A673 (cell line): ENCODE data around the gene ADRB2. TPM values are rescaled to one million over a fixed set of nuclear protein-coding genes. Genes with fewer than 3 reads are reported as not detected.

ENCODE experiments used
- BruUV-seq: library from RNA; stranded (reverse); fragments of 400-500 nt; replicated peaks from 2 replicates; lab custom pipeline; 2021; lab: Mats Ljungman, UMichigan
- CTCF ChIA-PET: fragments of 300-600 bp; sonication (Branson Sonifier 250); formaldehyde crosslinking; loops from one replicate; lab custom pipeline; 2022; ENCODE audit warnings: antibody characterized with exemption; lab: Charles Lee
- POLR2A ChIA-PET: fragments of 300-600 bp; sonication (Branson Sonifier 250); formaldehyde crosslinking; loops from one replicate; lab custom pipeline; 2022; ENCODE audit warnings: antibody characterized with exemption; ENCODE audit not compliant: low non-redundant PET; lab: Charles Lee
- DNase-seq: peaks from one replicate; pipeline ENCODE4 v3.0.0-alpha.2; 2015; ENCODE audit warnings: low spot score
- H3K27ac ChIP-seq: fragments of 200-600 bp; sonication (generic); 2 replicates; pipeline ENCODE4 v1.5.1; 2016; ENCODE audit warnings: mixed run types, low read depth, mild to moderate bottlenecking, mixed read lengths, antibody characterized with exemption, low read length; ENCODE audit not compliant: poor library complexity, severe bottlenecking
- H3K27me3 ChIP-seq: fragments of 200-600 bp; sonication (generic); replicated peaks from 2 replicates; pipeline ENCODE4 v1.6.1; 2017; ENCODE audit warnings: mixed run types, low read depth, mild to moderate bottlenecking, mixed read lengths, antibody characterized with exemption, low read length; ENCODE audit not compliant: insufficient read depth, poor library complexity
- H3K36me3 ChIP-seq: fragments of 200-600 bp; sonication (generic); 2 replicates; pipeline ENCODE4 v1.6.1; 2016; ENCODE audit warnings: mixed run types, mild to moderate bottlenecking, mixed read lengths, antibody characterized with exemption, low read length; ENCODE audit not compliant: insufficient read depth, poor library complexity, severe bottlenecking
- H3K4me1 ChIP-seq: fragments of 200-600 bp; sonication (generic); 2 replicates; pipeline ENCODE4 v1.6.1; 2017; ENCODE audit warnings: mixed run types, mild to moderate bottlenecking, mixed read lengths, antibody characterized with exemption, low read length; ENCODE audit not compliant: insufficient read depth, poor library complexity, severe bottlenecking
- H3K4me3 ChIP-seq: fragments of 200-600 bp; sonication (generic); 2 replicates; pipeline ENCODE4 v1.5.1; 2016; ENCODE audit warnings: low read depth, mixed run types, mild to moderate bottlenecking, mixed read lengths, low read length; ENCODE audit not compliant: poor library complexity, severe bottlenecking
- H3K9me3 ChIP-seq: fragments of 200-600 bp; sonication (generic); 2 replicates; pipeline ENCODE4 v1.6.1; 2016; ENCODE audit warnings: mixed run types, low read depth, mild to moderate bottlenecking, mixed read lengths, antibody characterized with exemption, low read length; ENCODE audit not compliant: poor library complexity, severe bottlenecking
- EZH2 ChIP-seq: fragments of 200-600 bp; sonication (generic); IDR thresholded peaks from 2 replicates; pipeline ENCODE4 v1.6.1; 2017; ENCODE audit warnings: borderline replicate concordance, low read depth, mild to moderate bottlenecking, mixed read lengths, antibody characterized with exemption, low read length; ENCODE audit not compliant: poor library complexity, severe bottlenecking
- intact Hi-C: fragments of 100-400 bp; cut with micrococcal nuclease; formaldehyde crosslinking; loops from one replicate; pipeline ENCODE4 v1.10.0; 2022; ENCODE audit not compliant: unreplicated experiment
- total RNA-seq: library from RNA; stranded (reverse); gene quantifications from 2 replicates; pipeline ENCODE4 v1.2.3, GENCODE V29; 2021
- TF ChIP-seq, protein P1 (sequence below): fragments of 300-800, 200-600 bp; sonication (generic); conservative IDR thresholded peaks from 2 replicates; pipeline ENCODE4 v1.5.1; 2017; ENCODE audit warnings: low read depth, mild to moderate bottlenecking, antibody characterized with exemption, low read length, moderate library complexity, mixed read lengths

Gene ADRB2
- total RNA-seq, 1 experiment from 2014 or later, result not detected

- intact Hi-C loops, result no loop called here
- Histone ChIP-seq H3K27ac (no peak overlapping the region), H3K27me3 (peaks cover 23% of the 10 kb centered on the region), H3K36me3 (no peaks in the 10 kb centered on the region), H3K4me1 (no peaks in the 10 kb centered on the region), H3K4me3 (no peak overlapping the region), H3K9me3 (no peaks in the 10 kb centered on the region)
- ChIA-PET CTCF (no interaction called here), POLR2A (no interaction called here)
- DNase-seq, result no peak
- no TSS peak for BruUV-seq
- TF ChIP-seq, protein P1, sequence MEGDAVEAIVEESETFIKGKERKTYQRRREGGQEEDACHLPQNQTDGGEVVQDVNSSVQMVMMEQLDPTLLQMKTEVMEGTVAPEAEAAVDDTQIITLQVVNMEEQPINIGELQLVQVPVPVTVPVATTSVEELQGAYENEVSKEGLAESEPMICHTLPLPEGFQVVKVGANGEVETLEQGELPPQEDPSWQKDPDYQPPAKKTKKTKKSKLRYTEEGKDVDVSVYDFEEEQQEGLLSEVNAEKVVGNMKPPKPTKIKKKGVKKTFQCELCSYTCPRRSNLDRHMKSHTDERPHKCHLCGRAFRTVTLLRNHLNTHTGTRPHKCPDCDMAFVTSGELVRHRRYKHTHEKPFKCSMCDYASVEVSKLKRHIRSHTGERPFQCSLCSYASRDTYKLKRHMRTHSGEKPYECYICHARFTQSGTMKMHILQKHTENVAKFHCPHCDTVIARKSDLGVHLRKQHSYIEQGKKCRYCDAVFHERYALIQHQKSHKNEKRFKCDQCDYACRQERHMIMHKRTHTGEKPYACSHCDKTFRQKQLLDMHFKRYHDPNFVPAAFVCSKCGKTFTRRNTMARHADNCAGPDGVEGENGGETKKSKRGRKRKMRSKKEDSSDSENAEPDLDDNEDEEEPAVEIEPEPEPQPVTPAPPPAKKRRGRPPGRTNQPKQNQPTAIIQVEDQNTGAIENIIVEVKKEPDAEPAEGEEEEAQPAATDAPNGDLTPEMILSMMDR, result no peak
- no peak for TF ChIP-seq EZH2
These were observed 11.9 kb downstream of the ADRB2 start for GRCh38 chr5:148838357-148838756.

GRCh38 chr5:148839960-148840359 is 13.5 kb downstream of the ADRB2 start:
- ChIA-PET CTCF (no interaction called here), POLR2A (no interaction called here)
- H3K27me3 ChIP-seq, result peaks cover 14% of the 10 kb centered on the region
- intact Hi-C loops, result no loop called here
- no peaks in the 10 kb centered on the region for H3K4me1 ChIP-seq
- no peaks in the 10 kb centered on the region for H3K36me3 ChIP-seq
- H3K4me3 ChIP-seq, result no peak overlapping the region
- no peak for DNase-seq
- no peak overlapping the region for H3K27ac ChIP-seq
- no TSS peak for BruUV-seq
- TF ChIP-seq, protein P1, result no peak
- no peak for TF ChIP-seq EZH2
- H3K9me3 ChIP-seq, result no peaks in the 10 kb centered on the region

DNA sequence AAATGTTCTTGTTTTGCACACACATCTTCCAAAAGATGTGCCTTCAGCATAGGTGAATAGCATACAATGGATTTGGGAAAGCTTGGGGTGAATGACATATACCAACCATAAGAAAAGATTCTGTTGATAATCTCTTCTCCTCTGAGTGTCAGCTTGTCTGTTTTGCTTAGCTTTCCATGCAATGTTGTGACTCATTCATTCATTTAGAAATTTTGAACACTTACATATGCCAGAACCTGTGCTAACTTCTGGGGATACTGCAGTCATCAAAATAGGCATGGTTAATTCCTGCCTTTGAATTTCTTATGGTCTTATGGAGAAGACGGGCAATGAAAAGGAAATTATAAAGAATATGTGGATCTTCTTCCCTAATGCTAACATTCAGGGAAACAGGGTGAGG is 14.1 kb downstream of the ADRB2 start:
- Histone ChIP-seq H3K27me3 (peaks cover 9% of the 10 kb centered on the region), H3K4me3 (no peak overlapping the region), H3K27ac (no peak overlapping the region), H3K36me3 (no peaks in the 10 kb centered on the region), H3K4me1 (no peaks in the 10 kb centered on the region), H3K9me3 (no peaks in the 10 kb centered on the region)
- POLR2A ChIA-PET, result no interaction called here
- DNase-seq, result no peak
- CTCF ChIA-PET, result no interaction called here
- BruUV-seq, result no TSS peak
- no peak for TF ChIP-seq EZH2
- TF ChIP-seq, protein P1, result no peak
- intact Hi-C loops, result no loop called here
